SK-N-SH (cell line): ENCODE results near the gene TFCP2L1. TPM values are rescaled to one million over a fixed set of nuclear protein-coding genes. Genes with fewer than 3 reads are reported as not detected.
"Not testable (repeated sequence)": the region's sequence is repeated elsewhere in the genome, so short reads cannot be mapped to it uniquely, and the experiment has no call there.

Experiments
- CTCF ChIA-PET: fragments of 300-600, 350-600 bp; formaldehyde crosslinking; extraction: SDS; loops from one replicate; lab custom pipeline; 2021; lab: Yijun Ruan, JAX
- POLR2A ChIA-PET: fragments of 350-600 bp; sonication (Branson Sonifier 250); formaldehyde crosslinking; extraction: SDS; loops from one replicate; lab custom pipeline; 2020; ENCODE audit warnings: antibody characterized with exemption, inconsistent platforms; lab: Yijun Ruan, JAX
- DNase-seq: peaks from one replicate; pipeline ENCODE4 v3.0.0; 2012
- H2AFZ ChIP-seq: fragments of 200-600 bp; sonication (generic); 2 replicates; pipeline ENCODE4 v1.8.1; 2016; ENCODE audit warnings: antibody characterized with exemption, mild to moderate bottlenecking, low read depth
- H3F3A ChIP-seq: fragments of 200-600 bp; sonication (generic); replicated peaks from 2 replicates; pipeline ENCODE3; 2016; ENCODE audit warnings: antibody characterized with exemption, mild to moderate bottlenecking; ENCODE audit not compliant: insufficient read depth
- H3K27ac ChIP-seq, 2 experiments: fragments of 200-500 bp in 1 of 2; fragments of 200-600 bp in 1 of 2; sonication (Bioruptor generic) in 1 of 2; sonication (generic), shearing (Covaris generic) in 1 of 2; 2 replicates each; pipeline versions ENCODE4 v1.5.1 to v1.6.1; 2014 to 2016; ENCODE audit warnings: low read depth in 2 of 2, inconsistent platforms in 1 of 2, low read length in 1 of 2, mild to moderate bottlenecking in 1 of 2, mixed read lengths in 1 of 2
- H3K27me3 ChIP-seq: fragments of 200-600 bp; sonication (generic), shearing (Covaris generic); 2 replicates; pipeline ENCODE4 v1.6.1; 2016; ENCODE audit warnings: mixed run types; ENCODE audit not compliant: insufficient read depth
- H3K36me3 ChIP-seq, 2 experiments: fragments of 200-500 bp in 1 of 2; fragments of 200-600 bp in 1 of 2; sonication (Bioruptor generic) in 1 of 2; sonication (generic) in 1 of 2; replicated peaks in 1 of 2; 2 replicates each; pipeline versions ENCODE3 to v1.5.1; 2014 to 2016; ENCODE audit warnings: low read length in 1 of 2, mild to moderate bottlenecking in 1 of 2; ENCODE audit not compliant: insufficient read depth in 2 of 2, control insufficient read depth in 1 of 2
- H3K4me1 ChIP-seq, 2 experiments: fragments of 200-500 bp in 1 of 2; fragments of 200-600 bp in 1 of 2; sonication (Bioruptor generic) in 1 of 2; sonication (generic), shearing (Covaris generic) in 1 of 2; 2 replicates each; pipeline versions ENCODE4 v1.5.1 to v1.6.1; 2014 to 2016; ENCODE audit warnings: low read depth in 1 of 2, low read length in 1 of 2, mixed run types in 1 of 2; ENCODE audit not compliant: insufficient read depth in 2 of 2, control insufficient read depth in 1 of 2
- H3K4me2 ChIP-seq: fragments of 200-600 bp; sonication (generic), shearing (Covaris generic); 2 replicates; pipeline ENCODE4 v1.6.1; 2017; ENCODE audit warnings: mixed run types
- H3K4me3 ChIP-seq, 2 experiments: fragments of 200-500 bp in 1 of 2; fragments of 200-600 bp in 1 of 2; sonication (Bioruptor generic) in 1 of 2; sonication (generic), shearing (Covaris generic) in 1 of 2; 2 replicates each; pipeline versions ENCODE4 v1.5.1 to v1.8.1; 2014 to 2016; ENCODE audit warnings: low read depth in 2 of 2, inconsistent platforms in 1 of 2, low read length in 1 of 2, mild to moderate bottlenecking in 1 of 2, mixed read lengths in 1 of 2, moderate library complexity in 1 of 2
- H3K79me2 ChIP-seq: fragments of 200-600 bp; sonication (generic); 2 replicates; pipeline ENCODE4 v1.8.1; 2017; ENCODE audit warnings: mild to moderate bottlenecking; ENCODE audit not compliant: insufficient read depth
- H3K9ac ChIP-seq: fragments of 200-600 bp; sonication (generic); 2 replicates; pipeline ENCODE4 v1.6.1; 2017; ENCODE audit warnings: mixed run types
- H3K9me2 ChIP-seq: fragments of 200-600 bp; sonication (generic); 2 replicates; pipeline ENCODE4 v1.6.1; 2017; ENCODE audit warnings: mixed run types
- H3K9me3 ChIP-seq: fragments of 200-600 bp; sonication (generic); 2 replicates; pipeline ENCODE4 v1.6.1; 2017; ENCODE audit warnings: mixed run types, mild to moderate bottlenecking, moderate library complexity
- H4K20me1 ChIP-seq: fragments of 200-600 bp; sonication (generic); 2 replicates; pipeline ENCODE4 v1.6.1; 2017; ENCODE audit warnings: mild to moderate bottlenecking, mixed run types; ENCODE audit not compliant: insufficient read depth
- EZH2phosphoT487 ChIP-seq: fragments of 200-600 bp; sonication (generic); IDR thresholded peaks from 2 replicates; pipeline ENCODE4 v1.6.1; 2017; ENCODE audit warnings: low read depth, mixed run types, mild to moderate bottlenecking, antibody characterized with exemption, moderate library complexity, borderline replicate concordance
- FOXJ3 ChIP-seq: sonication (generic); formaldehyde crosslinking; IDR thresholded peaks from 2 replicates; pipeline ENCODE4 v1.5.1; 2020; ENCODE audit warnings: mild to moderate bottlenecking, missing genetic modification reagents
- FOXM1 ChIP-seq: IDR thresholded peaks from 2 replicates; pipeline ENCODE4 v1.4.0; 2012; ENCODE audit warnings: low read depth, mild to moderate bottlenecking
- GATA2 ChIP-seq: sonication (generic); formaldehyde crosslinking; IDR thresholded peaks from 2 replicates; pipeline ENCODE4 v1.5.0; 2020; ENCODE audit warnings: mild to moderate bottlenecking, missing genetic modification reagents
- JUND ChIP-seq: IDR thresholded peaks from 2 replicates; pipeline ENCODE4 v1.4.0; 2012
- MAX ChIP-seq: IDR thresholded peaks from 2 replicates; pipeline ENCODE4 v1.4.0; 2012; ENCODE audit warnings: low read depth
- MXI1 ChIP-seq: IDR thresholded peaks from 2 replicates; pipeline ENCODE4 v1.6.1; 2012; ENCODE audit warnings: mild to moderate bottlenecking, low read depth, low read length, improper control_type of control experiment
- RFX5 ChIP-seq: IDR thresholded peaks from 2 replicates; pipeline ENCODE4 v1.6.1; 2012; ENCODE audit warnings: mild to moderate bottlenecking, improper control_type of control experiment, low read length
- USF2 ChIP-seq: fragments of 150-350 bp; IDR thresholded peaks from 2 replicates; pipeline ENCODE4 v1.6.1; 2017; ENCODE audit warnings: antibody characterized with exemption, low read length, low read depth, borderline replicate concordance
- WGBS: methylation state at CpG from one replicate; pipeline ENCODE4 v1.1.6; 2017; ENCODE audit warnings: low lambda C conversion rate; 5-methylcytosine and 5-hydroxymethylcytosine counted together
- polyA plus RNA-seq, 3 experiments: library from polyadenylated mRNA; depleted of rRNA; stranded (reverse); fragments of >200 nt; gene quantifications; 2 replicates each; pipeline ENCODE4 v1.2.3, GENCODE V29; 2012
- TF ChIP-seq, protein P1 (sequence below): fragments of 150-350 bp; IDR thresholded peaks from 2 replicates; pipeline ENCODE4 v1.6.1; 2016; ENCODE audit warnings: mild to moderate bottlenecking, low read depth, low read length
- TF ChIP-seq, protein P2 (sequence below): IDR thresholded peaks from 2 replicates; pipeline ENCODE4 v1.4.0; 2012; ENCODE audit warnings: low read depth, borderline replicate concordance

TFCP2L1 gene
- polyA plus RNA-seq, 1 of the 3 experiments (the other 2 are of a cell fraction), result not detected

DNA sequence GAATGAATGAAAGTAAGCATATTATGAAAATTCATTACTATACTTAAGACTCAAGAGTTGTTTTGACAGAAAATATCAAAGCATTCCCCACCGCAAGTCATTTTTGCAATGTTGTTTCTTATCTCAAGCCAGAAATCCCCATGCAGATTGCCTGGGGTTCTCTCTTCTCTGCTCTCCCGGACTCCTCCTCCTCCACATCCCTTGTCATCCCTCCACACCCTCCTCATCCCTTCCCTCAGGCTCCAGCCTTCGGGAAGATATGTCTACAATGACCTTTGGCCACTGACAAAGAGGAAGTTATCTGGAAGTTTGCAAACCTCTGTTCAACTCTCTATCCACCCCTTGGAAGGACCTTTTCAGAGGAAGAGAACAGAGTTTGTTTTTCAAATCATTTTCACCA, 11.9 kb downstream of the TFCP2L1 start:
- no peaks in the 10 kb centered on the region for H3K4me1 ChIP-seq
- no peak overlapping the region for H3K9ac ChIP-seq
- H3K79me2 ChIP-seq, result no peaks in the 10 kb centered on the region
- no peak overlapping the region for H2AFZ ChIP-seq
- no peak overlapping the region for H3K27ac ChIP-seq
- no peaks in the 10 kb centered on the region for H3K36me3 ChIP-seq
- H3F3A ChIP-seq, result no peaks in the 10 kb centered on the region
- no peak for DNase-seq
- no peaks in the 10 kb centered on the region for H3K9me2 ChIP-seq
- no peak overlapping the region for H3K4me2 ChIP-seq
- TF ChIP-seq, protein P1, sequence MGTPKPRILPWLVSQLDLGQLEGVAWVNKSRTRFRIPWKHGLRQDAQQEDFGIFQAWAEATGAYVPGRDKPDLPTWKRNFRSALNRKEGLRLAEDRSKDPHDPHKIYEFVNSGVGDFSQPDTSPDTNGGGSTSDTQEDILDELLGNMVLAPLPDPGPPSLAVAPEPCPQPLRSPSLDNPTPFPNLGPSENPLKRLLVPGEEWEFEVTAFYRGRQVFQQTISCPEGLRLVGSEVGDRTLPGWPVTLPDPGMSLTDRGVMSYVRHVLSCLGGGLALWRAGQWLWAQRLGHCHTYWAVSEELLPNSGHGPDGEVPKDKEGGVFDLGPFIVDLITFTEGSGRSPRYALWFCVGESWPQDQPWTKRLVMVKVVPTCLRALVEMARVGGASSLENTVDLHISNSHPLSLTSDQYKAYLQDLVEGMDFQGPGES, result no peak
- TF ChIP-seq, all 33 proteins: peak for 0
- 17% methylated on average over 3 of the region's 3 CpGs for WGBS
- Histone ChIP-seq H3K9me3 (no peaks in the 10 kb centered on the region), H3K27me3 (no peaks in the 10 kb centered on the region; the same call in 1 of the 2 replicates), H4K20me1 (no peaks in the 10 kb centered on the region), H3K4me3 (no peak overlapping the region)
- POLR2A ChIA-PET, result no interaction called here
- CTCF ChIA-PET, result no interaction called here

DNA sequence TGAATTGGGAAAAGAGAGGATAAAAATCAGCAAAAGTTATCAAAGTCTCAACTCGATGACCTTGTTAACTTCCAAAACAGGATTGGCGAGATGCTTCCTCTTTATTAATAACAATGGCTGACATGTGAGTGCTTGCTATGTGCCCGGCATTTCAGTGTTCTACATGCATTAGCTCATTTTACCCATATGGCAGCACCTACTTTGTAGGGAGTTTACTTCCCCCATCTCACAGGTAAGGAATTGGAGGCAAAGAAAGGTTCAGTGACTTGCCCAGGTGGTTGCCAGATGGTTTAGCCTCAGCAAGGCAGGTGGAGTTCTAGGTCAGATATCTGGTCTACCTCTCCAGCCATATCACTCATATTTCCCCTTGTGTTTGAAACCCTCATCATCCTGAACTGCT, 12.4 kb downstream of the TFCP2L1 start:
- Histone ChIP-seq H3K27ac (no peak overlapping the region), H2AFZ (no peak overlapping the region), H3K4me3 (no peak overlapping the region), H3K9me2 (no peaks in the 10 kb centered on the region), H3K4me2 (no peak overlapping the region), H3K79me2 (no peaks in the 10 kb centered on the region), H3K9ac (no peak overlapping the region), H3K27me3 (no peaks in the 10 kb centered on the region; the same call in 1 of the 2 replicates), H3K4me1 (no peaks in the 10 kb centered on the region), H3K36me3 (no peaks in the 10 kb centered on the region), H4K20me1 (no peaks in the 10 kb centered on the region), H3K9me3 (no peaks in the 10 kb centered on the region), H3F3A (no peaks in the 10 kb centered on the region)
- TF ChIP-seq FOXJ3 (CRISPR knock-in tag), result no peak
- CTCF ChIA-PET, result interaction anchor here (0.6 kb wide), 1 partner anchor 16 kb away, joined by 3 read pairs; no protein-coding TSS in a partner anchor
- DNase-seq, result no peak
- WGBS, result 56% methylated on average over 3 of the region's 3 CpGs
- POLR2A ChIA-PET, result no interaction called here

DNA sequence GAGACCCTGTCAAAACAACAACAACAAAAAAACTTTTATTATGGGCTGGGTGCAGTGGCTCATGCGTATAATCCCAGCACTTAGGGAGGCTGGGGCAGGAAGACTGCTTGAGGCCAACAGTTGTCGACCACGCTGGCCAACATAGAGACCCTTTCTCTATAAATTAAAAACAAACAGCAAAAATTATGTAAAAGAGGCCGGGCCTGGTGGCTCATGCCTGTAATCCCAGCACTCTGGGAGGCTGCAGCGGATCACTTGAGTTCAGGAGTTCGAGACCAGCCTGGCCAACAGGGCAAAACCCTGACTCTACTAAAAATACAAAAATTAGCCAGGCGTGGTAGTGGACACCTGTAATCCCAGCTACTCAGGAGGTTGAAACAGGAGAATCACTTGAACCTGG, 15.6 kb downstream of the TFCP2L1 start:
- H3K9me3 ChIP-seq, H3K9me2 ChIP-seq, DNase-seq, CTCF ChIA-PET, H3K4me3 ChIP-seq, H3K36me3 ChIP-seq, H3K27ac ChIP-seq, H3K4me2 ChIP-seq, H3K27me3 ChIP-seq, POLR2A ChIA-PET, H3K79me2 ChIP-seq, H3K9ac ChIP-seq, H2AFZ ChIP-seq, H4K20me1 ChIP-seq, H3K4me1 ChIP-seq, H3F3A ChIP-seq: not testable (repeated sequence)
- 61% methylated on average over 7 of the region's 7 CpGs for WGBS

DNA sequence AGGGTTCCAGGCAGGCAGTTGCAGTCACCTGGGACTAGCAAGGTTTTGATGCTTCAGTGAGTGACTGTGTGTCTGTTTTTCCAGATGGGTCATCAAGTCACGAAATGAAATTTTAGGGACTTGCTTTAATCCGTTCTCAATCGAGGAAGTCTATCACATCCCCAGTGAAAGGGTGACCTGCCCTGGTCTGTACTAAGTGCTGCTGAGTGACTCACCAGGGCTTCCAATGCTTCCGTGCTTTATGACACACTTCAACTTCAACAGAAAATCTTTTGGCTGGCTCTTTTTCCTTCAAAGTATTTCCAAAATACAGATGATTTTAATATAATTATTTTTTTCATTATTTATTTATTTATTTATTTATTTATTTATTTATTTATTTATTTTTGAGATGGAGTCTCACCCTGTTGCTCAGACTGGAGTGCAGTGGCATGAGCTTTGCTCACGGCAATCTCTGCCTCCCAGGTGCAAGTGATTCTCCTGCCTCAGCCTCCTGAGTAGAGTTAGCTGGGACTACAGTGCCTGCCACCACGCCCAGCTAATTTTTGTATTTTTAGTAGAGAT, 18.4 kb downstream of the TFCP2L1 start:
- no peak for DNase-seq
- no peaks in the 10 kb centered on the region for H3K9me2 ChIP-seq
- no peak overlapping the region for H3K4me3 ChIP-seq
- WGBS, result 54% methylated on average over 6 of the region's 6 CpGs
- no peak overlapping the region for H3K27ac ChIP-seq
- ChIA-PET CTCF (interaction anchor here (1.0 kb wide), 1 partner anchor 24 kb away, joined by 3 read pairs; no protein-coding TSS in a partner anchor), POLR2A (no interaction called here)
- no peaks in the 10 kb centered on the region for H4K20me1 ChIP-seq
- H3K9ac ChIP-seq, result no peak overlapping the region
- H3K9me3 ChIP-seq, result no peaks in the 10 kb centered on the region
- no peaks in the 10 kb centered on the region for H3K4me1 ChIP-seq
- H3K27me3 ChIP-seq, result no peaks in the 10 kb centered on the region
- no peaks in the 10 kb centered on the region for H3F3A ChIP-seq
- H3K79me2 ChIP-seq, result no peaks in the 10 kb centered on the region
- H2AFZ ChIP-seq, result no peak overlapping the region
- H3K4me2 ChIP-seq, result no peak overlapping the region
- no peaks in the 10 kb centered on the region for H3K36me3 ChIP-seq
- TF ChIP-seq EZH2phosphoT487, result no peak
- TF ChIP-seq FOXM1, result no peak
- TF ChIP-seq GATA2 (CRISPR knock-in tag), result no peak
- no peak for TF ChIP-seq RFX5
- TF ChIP-seq JUND, result no peak
- no peak for TF ChIP-seq FOXJ3 (CRISPR knock-in tag)
- no peak for TF ChIP-seq MXI1
- TF ChIP-seq MAX, result no peak
- TF ChIP-seq, protein P2, sequence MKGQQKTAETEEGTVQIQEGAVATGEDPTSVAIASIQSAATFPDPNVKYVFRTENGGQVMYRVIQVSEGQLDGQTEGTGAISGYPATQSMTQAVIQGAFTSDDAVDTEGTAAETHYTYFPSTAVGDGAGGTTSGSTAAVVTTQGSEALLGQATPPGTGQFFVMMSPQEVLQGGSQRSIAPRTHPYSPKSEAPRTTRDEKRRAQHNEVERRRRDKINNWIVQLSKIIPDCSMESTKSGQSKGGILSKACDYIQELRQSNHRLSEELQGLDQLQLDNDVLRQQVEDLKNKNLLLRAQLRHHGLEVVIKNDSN, result no peak
- TF ChIP-seq USF2, result no peak
